ENCODE data around the gene CHAC1.

DNA sequence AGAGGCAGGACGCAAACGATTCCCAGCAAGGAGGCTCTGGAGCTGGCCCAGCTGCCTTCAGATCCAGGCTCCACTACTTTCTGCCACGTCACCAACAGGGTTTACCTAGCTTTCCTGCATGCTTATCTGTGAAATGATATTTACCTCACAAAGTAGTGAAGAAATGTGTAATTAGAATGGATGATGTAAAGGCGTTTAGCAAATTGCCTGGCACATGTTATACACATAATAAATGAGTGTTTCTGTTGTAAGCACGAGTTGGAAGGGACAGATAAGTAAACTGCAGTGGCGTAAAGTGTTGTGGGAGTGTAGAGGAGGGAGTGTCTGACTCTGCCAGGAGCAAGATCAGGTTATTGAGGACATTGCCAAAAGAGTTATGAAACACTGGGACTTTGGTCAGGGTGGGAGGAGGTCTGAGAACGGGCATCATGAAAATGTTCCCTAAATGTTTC is 3.5 kb upstream of the CHAC1 start:
- TF ChIP-seq SUZ12 (IDR thresholded peaks at IDR 0.05; ENCODE audit: extremely low read depth, insufficient read depth, insufficient read length) = no peak
- TF ChIP-seq ZNF274 (IDR thresholded peaks at IDR 0.05; ENCODE audit: low read depth, low read length) = no peak
- no peak for TF ChIP-seq YY1 (IDR thresholded peaks at IDR 0.05; ENCODE audit: insufficient read depth, insufficient read length)
